ENCODE data around the gene ARHGEF19. TPM values are rescaled to one million over a fixed set of nuclear protein-coding genes. Genes with fewer than 3 reads are reported as not detected.

Gene ARHGEF19
- total RNA-seq, 4 donors from 2014 or later, result 15.8 to 27.1 (median 20.6) TPM

- DNase-seq, result no peak
- intact Hi-C loops (cut with DNase I), result no loop called here
- Histone ChIP-seq H3K36me3 (peaks cover 0 to 26% (median 0%) of the 10 kb centered on the region in 3 donors), H3K27me3 (no peaks in the 10 kb centered on the region), H3K9me3 (no peaks in the 10 kb centered on the region), H3K27ac (peak overlapping the region in 3 of 4 donors; percentile 94 to 98 (median 98)), H3K4me3 (no peak overlapping the region), H3K4me1 (peaks cover 20 to 50% (median 23%) of the 10 kb centered on the region in 3 donors)
- WGBS, 2 donors, result 81 to 94% methylated on average over 2 of the region's 2 CpGs
- TF ChIP-seq POLR2A (IDR thresholded peaks at IDR 0.05) (no peak), CTCF (IDR thresholded peaks at IDR 0.05) (no peak)
These were observed 22.9 kb upstream of the ARHGEF19 start for GRCh38 chr1:16235347-16235746.

GRCh38 chr1:16233431-16233830 lies 21.0 kb upstream of the ARHGEF19 start:
- no peaks in the 10 kb centered on the region for H3K9me3 ChIP-seq
- intact Hi-C loops (cut with DNase I), result no loop called here
- peaks cover 0 to 26% (median 0%) of the 10 kb centered on the region in 3 donors for H3K36me3 ChIP-seq
- TF ChIP-seq CTCF (IDR thresholded peaks at IDR 0.05) (no peak), POLR2A (IDR thresholded peaks at IDR 0.05) (no peak)
- H3K27me3 ChIP-seq, result peaks cover 0 to 3% (median 0%) of the 10 kb centered on the region in 4 donors
- no peak overlapping the region for H3K27ac ChIP-seq
- DNase-seq, result no peak
- H3K4me3 ChIP-seq, result no peak overlapping the region
- WGBS, 2 donors, result 100% methylated on average over 2 of the region's 8 CpGs; no CpG with 5 or more reads in 1 of the 2 donors
- peaks cover 20 to 40% (median 23%) of the 10 kb centered on the region in 3 donors for H3K4me1 ChIP-seq

GRCh38 chr1:16232316-16232710 lies 19.9 kb upstream of the ARHGEF19 start:
- Histone ChIP-seq H3K27ac (no peak overlapping the region), H3K4me3 (no peak overlapping the region), H3K4me1 (peaks cover 12 to 33% (median 15%) of the 10 kb centered on the region in 3 donors), H3K9me3 (peaks cover 0 to 3% (median 0%) of the 10 kb centered on the region in 3 donors), H3K27me3 (peaks cover 0 to 14% (median 3%) of the 10 kb centered on the region in 4 donors), H3K36me3 (peaks cover 0 to 26% (median 0%) of the 10 kb centered on the region in 3 donors)
- no peak for DNase-seq
- WGBS, 2 donors, result 89 to 96% methylated on average over 4 to 5 of the region's 5 CpGs
- TF ChIP-seq POLR2A (IDR thresholded peaks at IDR 0.05) (no peak), CTCF (IDR thresholded peaks at IDR 0.05) (no peak)
- intact Hi-C loops (cut with DNase I), result no loop called here

- no peak overlapping the region for H3K27ac ChIP-seq
- peaks cover 0 to 21% (median 8%) of the 10 kb centered on the region in 4 donors for H3K27me3 ChIP-seq
- TF ChIP-seq CTCF (IDR thresholded peaks at IDR 0.05), result no peak
- TF ChIP-seq POLR2A (IDR thresholded peaks at IDR 0.05), result no peak
- DNase-seq, result no peak
- intact Hi-C loops (cut with DNase I), result no loop called here
- H3K36me3 ChIP-seq, result peaks cover 0 to 26% (median 0%) of the 10 kb centered on the region in 3 donors
- H3K4me1 ChIP-seq, result peaks cover 10 to 33% (median 11%) of the 10 kb centered on the region in 3 donors
- no peak overlapping the region for H3K4me3 ChIP-seq
- WGBS, 2 donors, result 90 to 97% methylated on average over 6 to 24 of the region's 35 CpGs
- peaks cover 0 to 6% (median 0%) of the 10 kb centered on the region in 3 donors for H3K9me3 ChIP-seq
These were observed 19.2 kb upstream of the ARHGEF19 start for GRCh38 chr1:16231331-16232315.

- no peak overlapping the region for H3K27ac ChIP-seq
- peaks cover 0 to 26% (median 0%) of the 10 kb centered on the region in 3 donors for H3K36me3 ChIP-seq
- no peak overlapping the region for H3K4me3 ChIP-seq
- no peak for TF ChIP-seq CTCF (IDR thresholded peaks at IDR 0.05)
- no peak for TF ChIP-seq POLR2A (IDR thresholded peaks at IDR 0.05)
- peaks cover 2 to 28% (median 5%) of the 10 kb centered on the region in 3 donors for H3K4me1 ChIP-seq
- DNase-seq, result no peak
- intact Hi-C loops (cut with DNase I), result no loop called here
- 90% methylated on average over 2 of the region's 13 CpGs; no CpG with 5 or more reads in 1 of the 2 donors for WGBS, 2 donors
- peaks cover 0 to 6% (median 0%) of the 10 kb centered on the region in 3 donors for H3K9me3 ChIP-seq
- H3K27me3 ChIP-seq, result peaks cover 0 to 30% (median 9%) of the 10 kb centered on the region in 4 donors
These were observed 18.3 kb upstream of the ARHGEF19 start for GRCh38 chr1:16230744-16231143.
